ENCODE measurements around the gene DUOX1. TPM values are rescaled to one million over a fixed set of nuclear protein-coding genes. Genes with fewer than 3 reads are reported as not detected.

Gene DUOX1
- total RNA-seq, 3 donors from 2014 or later = 0.80 to 7.2 (median 1.6) TPM

- intact Hi-C loops (cut with DNase I; ENCODE audit: low total_unique reads) = loop anchor here (10.0 kb wide), 1 partner anchor 207 kb away; a partner anchor contains a TSS
- no peak overlapping the region for H3K27ac ChIP-seq
- DNase-seq (ENCODE audit: low spot score in 2 of 2) = no peak
- H3K27me3 ChIP-seq = no peaks in the 10 kb centered on the region
- no peak overlapping the region for H3K4me3 ChIP-seq
- no peaks in the 10 kb centered on the region for H3K9me3 ChIP-seq
- no peaks in the 10 kb centered on the region for H3K36me3 ChIP-seq
- TF ChIP-seq, protein P1, sequence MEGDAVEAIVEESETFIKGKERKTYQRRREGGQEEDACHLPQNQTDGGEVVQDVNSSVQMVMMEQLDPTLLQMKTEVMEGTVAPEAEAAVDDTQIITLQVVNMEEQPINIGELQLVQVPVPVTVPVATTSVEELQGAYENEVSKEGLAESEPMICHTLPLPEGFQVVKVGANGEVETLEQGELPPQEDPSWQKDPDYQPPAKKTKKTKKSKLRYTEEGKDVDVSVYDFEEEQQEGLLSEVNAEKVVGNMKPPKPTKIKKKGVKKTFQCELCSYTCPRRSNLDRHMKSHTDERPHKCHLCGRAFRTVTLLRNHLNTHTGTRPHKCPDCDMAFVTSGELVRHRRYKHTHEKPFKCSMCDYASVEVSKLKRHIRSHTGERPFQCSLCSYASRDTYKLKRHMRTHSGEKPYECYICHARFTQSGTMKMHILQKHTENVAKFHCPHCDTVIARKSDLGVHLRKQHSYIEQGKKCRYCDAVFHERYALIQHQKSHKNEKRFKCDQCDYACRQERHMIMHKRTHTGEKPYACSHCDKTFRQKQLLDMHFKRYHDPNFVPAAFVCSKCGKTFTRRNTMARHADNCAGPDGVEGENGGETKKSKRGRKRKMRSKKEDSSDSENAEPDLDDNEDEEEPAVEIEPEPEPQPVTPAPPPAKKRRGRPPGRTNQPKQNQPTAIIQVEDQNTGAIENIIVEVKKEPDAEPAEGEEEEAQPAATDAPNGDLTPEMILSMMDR (IDR thresholded peaks at IDR 0.05) = no peak
- H3K4me1 ChIP-seq = no peaks in the 10 kb centered on the region
Measured at GRCh38 chr15:45197512-45197911, 67.7 kb downstream of the DUOX1 start.

DNA sequence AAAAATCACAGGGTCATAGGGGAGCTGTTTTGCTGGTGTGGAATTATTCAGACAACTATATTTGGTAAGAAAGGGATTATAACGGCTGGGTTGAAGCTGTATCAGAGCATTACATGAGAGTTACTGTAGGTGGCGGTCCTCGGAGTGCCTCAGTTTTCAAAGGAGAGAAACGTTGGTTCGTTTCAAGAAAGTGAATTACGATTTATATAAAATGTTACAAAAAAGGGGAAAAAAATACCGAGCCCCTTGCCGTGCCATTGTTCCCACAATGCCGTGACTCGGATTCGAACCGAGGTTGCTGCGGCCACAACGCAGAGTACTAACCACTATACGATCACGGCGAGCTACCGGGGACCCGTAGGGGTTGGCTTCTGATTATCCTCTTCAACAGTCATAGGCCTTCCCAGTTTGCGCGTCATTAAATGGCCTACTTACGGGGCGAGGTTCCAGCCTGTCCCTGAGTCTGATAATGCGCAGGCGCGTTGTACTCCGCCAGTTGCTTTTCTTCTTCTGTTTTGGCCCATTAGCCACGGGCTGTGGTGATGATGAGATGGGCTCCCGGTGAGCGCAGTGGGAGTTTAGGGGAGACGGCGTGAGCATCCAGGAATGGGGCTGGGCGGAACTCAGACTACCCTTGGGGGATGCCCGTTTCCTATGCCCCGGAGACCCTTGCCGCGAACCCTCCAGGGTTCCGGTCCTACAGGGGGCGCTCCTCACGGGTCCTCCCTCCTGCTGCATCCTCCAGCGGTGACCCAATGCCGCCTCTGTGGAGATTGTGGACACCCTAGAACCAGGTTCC is 68.7 kb downstream of the DUOX1 start:
- no peaks in the 10 kb centered on the region for H3K27me3 ChIP-seq
- intact Hi-C loops (cut with DNase I; ENCODE audit: low total_unique reads) = loop anchor here (10.0 kb wide), 1 partner anchor 206 kb away; a partner anchor contains a TSS
- no peaks in the 10 kb centered on the region for H3K4me1 ChIP-seq
- peak overlapping the region; percentile 96 to 98 for H3K27ac ChIP-seq
- H3K9me3 ChIP-seq = no peaks in the 10 kb centered on the region
- peak; percentile 95 to 98 for DNase-seq (ENCODE audit: low spot score in 2 of 2)
- H3K36me3 ChIP-seq = no peaks in the 10 kb centered on the region
- H3K4me3 ChIP-seq = peak overlapping the region; percentile 66 to 79 (median 75)
- TF ChIP-seq POLR2A (IDR thresholded peaks at IDR 0.05) (peak; percentile 98), POLR2AphosphoS5 (IDR thresholded peaks at IDR 0.05) (peak; percentile 94 to 98 (median 98))
- TF ChIP-seq, protein P1 (IDR thresholded peaks at IDR 0.05) = peak; percentile 61 to 73 (median 68)

DNA sequence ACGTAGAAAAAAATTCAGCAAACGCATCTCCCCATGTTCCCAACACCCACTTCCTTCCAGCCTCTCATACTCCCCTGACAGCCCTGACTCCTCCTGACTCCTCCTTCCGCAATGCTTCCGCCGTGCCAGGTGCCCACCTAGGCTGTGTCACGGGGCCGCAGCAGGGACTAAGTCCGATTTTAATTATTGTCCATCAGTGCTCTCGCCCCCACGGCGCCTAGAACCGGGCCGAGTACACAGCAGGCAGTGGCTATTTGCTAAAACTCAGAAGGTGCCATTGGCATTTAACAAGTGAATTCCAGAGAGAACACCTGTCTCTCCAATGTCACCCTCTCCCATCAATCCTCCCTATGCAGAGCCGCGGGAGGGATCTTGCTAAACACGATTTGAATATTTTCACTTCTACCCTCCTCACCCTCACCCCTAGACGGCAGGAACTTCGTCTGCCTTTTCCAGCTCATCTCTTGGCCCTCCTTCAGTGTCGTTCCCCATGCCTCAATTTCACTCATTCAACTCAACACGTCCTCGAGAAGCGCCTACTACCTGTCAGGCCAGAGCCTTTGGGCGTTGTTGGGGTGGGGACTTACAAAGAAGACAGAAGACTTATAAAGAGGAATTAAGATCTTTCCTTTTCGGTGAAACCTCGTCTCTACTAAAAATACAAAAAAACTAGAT is 69.5 kb downstream of the DUOX1 start:
- Histone ChIP-seq H3K36me3 (no peaks in the 10 kb centered on the region), H3K4me1 (no peaks in the 10 kb centered on the region), H3K27me3 (no peaks in the 10 kb centered on the region), H3K9me3 (no peaks in the 10 kb centered on the region), H3K4me3 (peak overlapping the region; percentile 66 to 79 (median 75)), H3K27ac (peak overlapping the region; percentile 96 to 98)
- DNase-seq (ENCODE audit: low spot score in 2 of 2) = peak in 1 of 2 donors; percentile 61
- intact Hi-C loops (cut with DNase I; ENCODE audit: low total_unique reads) = loop anchor here (10.0 kb wide), 1 partner anchor 206 kb away; a partner anchor contains a TSS
- TF ChIP-seq, protein P1 (IDR thresholded peaks at IDR 0.05) = no peak
- TF ChIP-seq POLR2A (IDR thresholded peaks at IDR 0.05) = no peak
- TF ChIP-seq POLR2AphosphoS5 (IDR thresholded peaks at IDR 0.05) = no peak

DNA sequence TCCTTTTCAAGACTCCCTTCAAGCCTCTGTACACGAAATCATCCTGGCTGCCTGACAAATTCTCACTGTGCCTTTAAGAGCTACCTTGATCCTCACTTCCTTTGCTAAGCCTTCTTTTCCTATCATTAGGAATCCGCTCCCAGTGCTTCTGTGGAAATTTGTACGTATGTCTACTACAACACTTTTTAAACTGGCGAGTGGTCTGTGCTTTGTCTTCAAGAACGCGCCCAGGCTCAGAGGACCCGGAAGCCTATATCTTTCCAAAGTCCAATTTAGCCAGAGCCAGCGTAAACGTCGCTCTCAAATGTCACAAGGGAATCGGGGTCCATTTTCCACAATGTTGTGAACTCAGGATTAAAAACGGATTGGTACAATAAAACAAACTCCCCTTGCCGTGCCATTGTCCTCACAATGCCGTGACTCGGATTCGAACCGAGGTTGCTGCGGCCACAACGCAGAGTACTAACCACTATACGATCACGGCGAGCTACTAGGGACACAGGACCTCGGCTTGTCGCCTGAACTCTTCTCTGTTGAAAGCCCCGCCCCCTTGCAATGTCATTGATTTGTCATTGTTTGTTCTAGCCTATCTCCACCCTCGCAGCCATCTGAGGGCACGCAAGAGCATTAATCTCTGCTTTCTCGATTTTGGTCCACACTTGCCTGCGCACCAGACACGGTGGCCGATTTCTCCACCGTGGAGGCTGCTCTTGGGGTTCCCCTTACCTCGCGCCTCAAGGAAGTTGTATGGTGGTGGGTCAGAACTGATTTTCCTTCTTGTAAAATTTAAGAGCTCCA is 70.4 kb downstream of the DUOX1 start:
- intact Hi-C loops (cut with DNase I; ENCODE audit: low total_unique reads) = no loop called here
- Histone ChIP-seq H3K27me3 (no peaks in the 10 kb centered on the region), H3K4me1 (no peaks in the 10 kb centered on the region), H3K36me3 (no peaks in the 10 kb centered on the region), H3K27ac (peak overlapping the region; percentile 96 to 98), H3K9me3 (no peaks in the 10 kb centered on the region), H3K4me3 (peak overlapping the region; percentile 66 to 79 (median 75))
- TF ChIP-seq POLR2A (IDR thresholded peaks at IDR 0.05) (peak; percentile 88), POLR2AphosphoS5 (IDR thresholded peaks at IDR 0.05) (peak; percentile 95 to 98 (median 97))
- TF ChIP-seq, protein P1 (IDR thresholded peaks at IDR 0.05) = no peak
- DNase-seq (ENCODE audit: low spot score in 2 of 2) = peak; percentile 98
